WI38 (cell line): ENCODE results near the gene MRGPRD.

Experiments used
- H3K4me3 ChIP-seq: 2 replicates; pipeline ENCODE4 v1.5.1; 2011; ENCODE audit warnings: low read depth, mild to moderate bottlenecking, control low read depth, low read length
- CTCF ChIP-seq: IDR thresholded peaks from 2 replicates; pipeline ENCODE4 v1.5.1; 2012; ENCODE audit warnings: low read depth, mild to moderate bottlenecking, control low read depth, low read length

Gene MRGPRD

GRCh38 chr11:68931911-68932310, 48.9 kb downstream of the MRGPRD start:
- no peak overlapping the region for H3K4me3 ChIP-seq
- no peak for TF ChIP-seq CTCF

GRCh38 chr11:68930991-68931855, 49.6 kb downstream of the MRGPRD start:
- H3K4me3 ChIP-seq, result no peak overlapping the region
- TF ChIP-seq CTCF, result no peak
